Testis (tissue), 3 donors: ENCODE results near the gene SPEF2. TPM values are rescaled to one million over a fixed set of nuclear protein-coding genes. Genes with fewer than 3 reads are reported as not detected.

ENCODE experiments used
- DNase-seq: peaks from one replicate; pipeline ENCODE4 v3.0.0-alpha.2; 2019
- H3K27ac ChIP-seq, 2 donors: fragments of 200-600 bp; sonication (generic); one replicate each; pipeline ENCODE4 v1.5.1; 2019
- H3K27me3 ChIP-seq: fragments of 200-600 bp; sonication (generic); one replicate; pipeline ENCODE4 v1.5.1; 2019
- H3K36me3 ChIP-seq: fragments of 200-600 bp; sonication (generic); one replicate; pipeline ENCODE4 v1.5.1; 2017; ENCODE audit warnings: low read depth; ENCODE audit errors: missing control alignments
- H3K4me1 ChIP-seq: fragments of 200-600 bp; sonication (generic); one replicate; pipeline ENCODE4 v1.5.1; 2019
- H3K4me3 ChIP-seq, 2 donors: fragments of 200-600 bp; sonication (generic); one replicate each; pipeline ENCODE4 v1.5.1; 2017 to 2019
- H3K9me3 ChIP-seq: fragments of 200-600 bp; sonication (generic); one replicate; pipeline ENCODE4 v1.5.1; 2017
- POLR2A ChIP-seq: fragments of 450-650 bp; IDR thresholded peaks from one replicate; pipeline ENCODE4 v1.6.1; 2017; ENCODE audit warnings: antibody characterized with exemption, mild to moderate bottlenecking, moderate library complexity
- WGBS, 2 donors: methylation state at CpG; one replicate each; pipeline ENCODE4 v1.1.5; 2018; 5-methylcytosine and 5-hydroxymethylcytosine counted together
- intact Hi-C: fragments of 100-400 bp; cut with DNase I; formaldehyde crosslinking; loops from one replicate; pipeline ENCODE4 v1.15.1; 2023; ENCODE audit warnings: low total_unique reads
- polyA plus RNA-seq: library from polyadenylated mRNA; stranded (reverse); fragments of 350-450 nt; fragmentation: Illumina TruSeq; extraction: RNeasy Lipid Tissue Mini Kit (QIAGEN cat#74804); gene quantifications from one replicate; pipeline ENCODE4 v1.2.3, GENCODE V29; 2014; ENCODE audit warnings: low read depth, low replicate concordance; ENCODE audit not compliant: insufficient read depth
- small RNA-seq, 2 donors: library from RNA; depleted of rRNA; stranded (forward); fragments of <200 nt; gene quantifications; one replicate each; pipeline ENCODE3, GENCODE V24; 2016
- total RNA-seq, 2 donors: library from RNA; depleted of rRNA; stranded (reverse); fragments of >200 nt; gene quantifications; one replicate each; pipeline ENCODE4 v1.2.3, GENCODE V29; 2016
- TF ChIP-seq, protein P1 (sequence below), 3 experiments: fragments of 450-650 bp in 2 of 3; fragments of 200-600 bp in 1 of 3; sonication (generic) in 1 of 3; IDR thresholded peaks; one replicate each; pipeline ENCODE4 v1.5.1; 2016 to 2019; ENCODE audit warnings: antibody characterized with exemption in 3 of 3, mild to moderate bottlenecking in 2 of 3, moderate library complexity in 1 of 3

SPEF2 gene
- total and polyA plus RNA-seq, 3 donors from 2014 or later, result 15.9 to 22.7 (median 17.8) TPM

DNA sequence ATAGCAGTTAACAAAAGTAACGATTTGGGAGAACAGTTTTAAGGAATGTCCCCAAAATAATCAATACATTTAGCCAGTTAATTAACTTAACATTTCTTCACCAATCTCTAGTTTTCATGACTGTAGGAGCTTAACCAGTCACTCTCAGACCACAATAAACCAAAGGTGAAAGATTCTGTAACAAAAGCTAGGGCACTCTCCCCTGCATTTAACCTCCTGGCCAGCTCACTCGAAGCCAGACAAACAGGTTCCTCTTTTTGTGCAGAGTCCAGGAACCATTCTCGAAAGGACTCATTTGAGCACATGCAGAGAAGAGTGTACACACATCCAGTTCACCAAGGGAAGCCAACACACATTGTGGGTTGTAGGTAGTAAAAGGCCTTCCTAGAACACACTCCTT is 245.5 kb downstream of the SPEF2 start:
- 84 to 85% methylated on average over 3 of the region's 3 CpGs for WGBS, 2 donors
- no peaks in the 10 kb centered on the region for H3K9me3 ChIP-seq
- no peak overlapping the region for H3K27ac ChIP-seq
- no peaks in the 10 kb centered on the region for H3K36me3 ChIP-seq
- no peak for TF ChIP-seq POLR2A
- TF ChIP-seq, protein P1, sequence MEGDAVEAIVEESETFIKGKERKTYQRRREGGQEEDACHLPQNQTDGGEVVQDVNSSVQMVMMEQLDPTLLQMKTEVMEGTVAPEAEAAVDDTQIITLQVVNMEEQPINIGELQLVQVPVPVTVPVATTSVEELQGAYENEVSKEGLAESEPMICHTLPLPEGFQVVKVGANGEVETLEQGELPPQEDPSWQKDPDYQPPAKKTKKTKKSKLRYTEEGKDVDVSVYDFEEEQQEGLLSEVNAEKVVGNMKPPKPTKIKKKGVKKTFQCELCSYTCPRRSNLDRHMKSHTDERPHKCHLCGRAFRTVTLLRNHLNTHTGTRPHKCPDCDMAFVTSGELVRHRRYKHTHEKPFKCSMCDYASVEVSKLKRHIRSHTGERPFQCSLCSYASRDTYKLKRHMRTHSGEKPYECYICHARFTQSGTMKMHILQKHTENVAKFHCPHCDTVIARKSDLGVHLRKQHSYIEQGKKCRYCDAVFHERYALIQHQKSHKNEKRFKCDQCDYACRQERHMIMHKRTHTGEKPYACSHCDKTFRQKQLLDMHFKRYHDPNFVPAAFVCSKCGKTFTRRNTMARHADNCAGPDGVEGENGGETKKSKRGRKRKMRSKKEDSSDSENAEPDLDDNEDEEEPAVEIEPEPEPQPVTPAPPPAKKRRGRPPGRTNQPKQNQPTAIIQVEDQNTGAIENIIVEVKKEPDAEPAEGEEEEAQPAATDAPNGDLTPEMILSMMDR (IDR thresholded peaks at IDR 0.05), result no peak
- intact Hi-C loops, result no loop called here
- no peaks in the 10 kb centered on the region for H3K27me3 ChIP-seq
- H3K4me1 ChIP-seq, result peaks cover 3% of the 10 kb centered on the region
- H3K4me3 ChIP-seq, result no peak overlapping the region
- no peak for DNase-seq

Small RNA genes lying within 50 kb of the gene (small RNA-seq; reads per million reads assigned to genes)
- 0 reads per million in 2 donors for gene RNU7-130P

Other genes starting within 250 kb of the SPEF2 start
- gene IL7R, start 239.0 kb downstream of the SPEF2 start, total RNA-seq, result 10 to 100 TPM in 1 of 2 donors, 1 to 10 TPM in 1; 7.6 to 17.5 TPM
- 12.1 TPM for gene IL7R, start 239.0 kb downstream of the SPEF2 start, polyA plus RNA-seq